Cortex of kidney (tissue), 1 donor: ENCODE data around the gene MISP.

Experiments used
- DNase-seq: peaks from one replicate; lab custom pipeline; 2025; lab: John Stamatoyannopoulos, UW

The MISP gene

GRCh38 chr19:746208-746819 is 4.6 kb upstream of the MISP start:
- DNase-seq, result no peak

- no peak for DNase-seq
Observed at GRCh38 chr19:746956-747355, 4.0 kb upstream of the MISP start.

- DNase-seq, result no peak
Observed at GRCh38 chr19:747432-748273, 3.3 kb upstream of the MISP start.

- DNase-seq, result no peak
Observed at GRCh38 chr19:748274-748598, 2.7 kb upstream of the MISP start.

GRCh38 chr19:749811-750210 is 1.1 kb upstream of the MISP start:
- DNase-seq, result no peak

- no peak for DNase-seq
Observed at GRCh38 chr19:751501-752341, 809 bp downstream of the MISP start.

GRCh38 chr19:752652-753517 is 2.0 kb downstream of the MISP start:
- DNase-seq, result no peak

- no peak for DNase-seq
Observed at GRCh38 chr19:754530-754929, 3.6 kb downstream of the MISP start.

GRCh38 chr19:755063-755462 is 4.2 kb downstream of the MISP start:
- no peak for DNase-seq

- DNase-seq, result no peak
Observed at GRCh38 chr19:756236-756635, 5.3 kb downstream of the MISP start.

- no peak for DNase-seq
Observed at GRCh38 chr19:756821-757688, 6.1 kb downstream of the MISP start.

GRCh38 chr19:757811-758668 is 7.1 kb downstream of the MISP start:
- DNase-seq, result no peak

GRCh38 chr19:763181-763580 is 12.3 kb downstream of the MISP start:
- no peak for DNase-seq

- DNase-seq, result no peak
Observed at GRCh38 chr19:763869-764268, 13.0 kb downstream of the MISP start.

- DNase-seq, result no peak
Observed at GRCh38 chr19:764301-764700, 13.4 kb downstream of the MISP start.

GRCh38 chr19:765179-765738 is 14.3 kb downstream of the MISP start:
- DNase-seq, result no peak

GRCh38 chr19:768424-768823 is 17.5 kb downstream of the MISP start:
- DNase-seq, result no peak

- DNase-seq, result no peak
Observed at GRCh38 chr19:769616-770015, 18.7 kb downstream of the MISP start.

GRCh38 chr19:771332-771785 is 20.4 kb downstream of the MISP start:
- DNase-seq, result no peak

GRCh38 chr19:772063-772462 is 21.2 kb downstream of the MISP start:
- no peak for DNase-seq
